Kidney epithelial cell (primary cell): Measurements from ENCODE around the gene STMN1. TPM values are rescaled to one million over a fixed set of nuclear protein-coding genes. Genes with fewer than 3 reads are reported as not detected.

ENCODE experiments used
- DNase-seq: peaks from one replicate; pipeline ENCODE4 v3.0.0-alpha.2; 2010; ENCODE audit warnings: low read depth
- H3K27me3 ChIP-seq: 2 replicates; pipeline ENCODE4 v1.6.0; 2011; ENCODE audit warnings: low read length; ENCODE audit not compliant: control insufficient read depth, insufficient read depth
- H3K36me3 ChIP-seq: 2 replicates; pipeline ENCODE4 v1.5.1; 2011; ENCODE audit warnings: low read length; ENCODE audit not compliant: control insufficient read depth, insufficient read depth
- H3K4me3 ChIP-seq: 2 replicates; pipeline ENCODE4 v1.5.1; 2011; ENCODE audit warnings: low read depth, mild to moderate bottlenecking, control low read depth, low read length
- CTCF ChIP-seq: IDR thresholded peaks from 2 replicates; pipeline ENCODE4 v1.5.1; 2011; ENCODE audit warnings: mild to moderate bottlenecking, moderate library complexity, low read length, control low read depth, inconsistent platforms; ENCODE audit not compliant: insufficient read depth, poor library complexity, severe bottlenecking
- total RNA-seq: library from RNA; depleted of rRNA; stranded (reverse); fragments of >200 nt; gene quantifications from 2 replicates; pipeline ENCODE4 v1.2.3, GENCODE V29; 2015

STMN1 gene
- total RNA-seq, 1 donor from 2014 or later: 207 TPM

GRCh38 chr1:25922971-25923552, 16.8 kb upstream of the STMN1 start:
- Histone ChIP-seq H3K36me3 (no peaks in the 10 kb centered on the region), H3K4me3 (peak overlapping the region; percentile 52), H3K27me3 (no peaks in the 10 kb centered on the region)
- TF ChIP-seq CTCF: no peak
- DNase-seq: no peak

- Histone ChIP-seq H3K36me3 (no peaks in the 10 kb centered on the region), H3K27me3 (no peaks in the 10 kb centered on the region), H3K4me3 (peak overlapping the region; percentile 52)
- TF ChIP-seq CTCF: no peak
- peak; percentile 21 for DNase-seq
Measured at GRCh38 chr1:25922056-25922970, 16.1 kb upstream of the STMN1 start.

GRCh38 chr1:25918615-25919014, 12.4 kb upstream of the STMN1 start:
- no peak for DNase-seq
- H3K4me3 ChIP-seq: no peak overlapping the region
- TF ChIP-seq CTCF: no peak
- H3K27me3 ChIP-seq: no peaks in the 10 kb centered on the region
- H3K36me3 ChIP-seq: no peaks in the 10 kb centered on the region

- no peak for DNase-seq
- Histone ChIP-seq H3K36me3 (no peaks in the 10 kb centered on the region), H3K4me3 (no peak overlapping the region), H3K27me3 (no peaks in the 10 kb centered on the region)
- TF ChIP-seq CTCF: no peak
Measured at GRCh38 chr1:25917996-25918395, 11.8 kb upstream of the STMN1 start.

- no peak for DNase-seq
- Histone ChIP-seq H3K4me3 (no peak overlapping the region), H3K36me3 (no peaks in the 10 kb centered on the region), H3K27me3 (no peaks in the 10 kb centered on the region)
- no peak for TF ChIP-seq CTCF
Measured at GRCh38 chr1:25916460-25916859, 10.2 kb upstream of the STMN1 start.
